Measurements from ENCODE around the gene EXOC7. TPM values are rescaled to one million over a fixed set of nuclear protein-coding genes. Genes with fewer than 3 reads are reported as not detected.

Gene EXOC7
- total RNA-seq, 4 donors from 2014 or later = 113 to 160 (median 134) TPM

- Histone ChIP-seq H3K36me3 (peaks cover 0 to 23% (median 0%) of the 10 kb centered on the region in 3 donors), H3K9me3 (no peaks in the 10 kb centered on the region), H3K27me3 (no peaks in the 10 kb centered on the region), H3K27ac (no peak overlapping the region), H3K4me3 (no peak overlapping the region), H3K4me1 (peaks cover 0 to 19% (median 0%) of the 10 kb centered on the region in 4 donors)
- TF ChIP-seq, protein P1, sequence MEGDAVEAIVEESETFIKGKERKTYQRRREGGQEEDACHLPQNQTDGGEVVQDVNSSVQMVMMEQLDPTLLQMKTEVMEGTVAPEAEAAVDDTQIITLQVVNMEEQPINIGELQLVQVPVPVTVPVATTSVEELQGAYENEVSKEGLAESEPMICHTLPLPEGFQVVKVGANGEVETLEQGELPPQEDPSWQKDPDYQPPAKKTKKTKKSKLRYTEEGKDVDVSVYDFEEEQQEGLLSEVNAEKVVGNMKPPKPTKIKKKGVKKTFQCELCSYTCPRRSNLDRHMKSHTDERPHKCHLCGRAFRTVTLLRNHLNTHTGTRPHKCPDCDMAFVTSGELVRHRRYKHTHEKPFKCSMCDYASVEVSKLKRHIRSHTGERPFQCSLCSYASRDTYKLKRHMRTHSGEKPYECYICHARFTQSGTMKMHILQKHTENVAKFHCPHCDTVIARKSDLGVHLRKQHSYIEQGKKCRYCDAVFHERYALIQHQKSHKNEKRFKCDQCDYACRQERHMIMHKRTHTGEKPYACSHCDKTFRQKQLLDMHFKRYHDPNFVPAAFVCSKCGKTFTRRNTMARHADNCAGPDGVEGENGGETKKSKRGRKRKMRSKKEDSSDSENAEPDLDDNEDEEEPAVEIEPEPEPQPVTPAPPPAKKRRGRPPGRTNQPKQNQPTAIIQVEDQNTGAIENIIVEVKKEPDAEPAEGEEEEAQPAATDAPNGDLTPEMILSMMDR (IDR thresholded peaks at IDR 0.05) = no peak
- TF ChIP-seq POLR2A (IDR thresholded peaks at IDR 0.05) = no peak
- no peak for DNase-seq
Observed at GRCh38 chr17:76104896-76105231, 1.3 kb upstream of the EXOC7 start.

DNA sequence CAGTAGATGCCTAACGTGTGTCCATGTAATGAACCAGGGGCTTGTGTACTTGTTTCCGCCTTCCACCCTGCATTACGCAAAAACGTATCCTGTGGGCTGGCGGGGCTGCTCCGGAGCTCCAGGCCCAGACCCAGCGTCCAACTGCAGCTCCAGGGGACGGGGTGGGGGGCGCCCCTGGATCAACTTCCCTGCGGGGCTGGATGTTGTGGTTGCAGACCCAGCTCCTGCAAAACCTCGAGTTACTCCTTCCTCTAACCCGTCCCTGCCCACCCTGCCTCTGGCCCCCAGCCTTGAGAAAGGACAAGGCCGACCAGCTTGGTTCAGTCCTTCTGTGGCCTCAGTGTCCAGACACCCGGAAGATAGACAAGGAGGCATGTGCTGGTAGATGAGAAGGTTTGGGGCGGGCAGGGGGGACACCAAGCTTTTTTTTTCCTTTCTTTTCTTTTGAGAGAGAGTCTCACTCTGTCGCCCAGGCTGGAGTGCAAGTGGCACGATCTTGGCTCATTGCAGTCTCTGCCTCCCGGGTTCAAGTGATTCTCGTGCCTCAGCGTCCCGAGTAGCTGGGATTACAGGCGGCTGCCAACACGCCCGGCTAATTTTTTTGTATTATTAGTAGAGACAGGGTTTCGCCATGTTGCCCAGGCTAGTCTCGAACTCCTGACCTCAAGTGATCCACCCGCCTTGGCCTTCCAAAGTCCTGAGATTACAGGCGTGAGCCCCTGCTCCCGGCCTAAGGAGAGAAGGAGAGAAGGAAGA is 731 bp upstream of the EXOC7 start:
- no peak for DNase-seq
- Histone ChIP-seq H3K27ac (peak overlapping the region; percentile 72 to 83 (median 78)), H3K27me3 (no peaks in the 10 kb centered on the region), H3K36me3 (peaks cover 0 to 29% (median 0%) of the 10 kb centered on the region in 3 donors), H3K9me3 (no peaks in the 10 kb centered on the region), H3K4me3 (peak overlapping the region; percentile 58 to 96 (median 90)), H3K4me1 (peaks cover 0 to 19% (median 0%) of the 10 kb centered on the region in 4 donors)
- TF ChIP-seq, protein P1 (IDR thresholded peaks at IDR 0.05) = no peak
- TF ChIP-seq POLR2A (IDR thresholded peaks at IDR 0.05) = no peak

DNA sequence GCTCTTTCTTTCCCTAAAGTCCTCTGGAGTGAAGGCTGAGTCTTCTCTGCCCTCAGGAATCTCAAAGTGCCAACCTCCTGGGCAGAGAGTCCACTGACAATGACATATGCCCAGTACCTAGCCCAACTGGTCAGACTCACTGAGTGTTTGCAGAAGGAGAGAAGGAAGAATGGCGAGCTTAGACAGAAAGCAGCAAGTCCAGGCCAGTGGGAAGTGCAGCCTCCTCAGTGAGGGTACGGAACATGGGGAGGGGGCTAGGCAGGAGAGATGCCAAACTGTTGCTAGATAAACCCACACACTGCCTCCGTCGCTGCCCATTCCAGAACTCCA is 678 bp downstream of the EXOC7 start:
- Histone ChIP-seq H3K36me3 (peaks cover 0 to 41% (median 0%) of the 10 kb centered on the region in 3 donors), H3K4me3 (peak overlapping the region; percentile 58 to 96 (median 90)), H3K27ac (peak overlapping the region; percentile 72 to 83 (median 78)), H3K27me3 (no peaks in the 10 kb centered on the region), H3K4me1 (peaks cover 0 to 19% (median 0%) of the 10 kb centered on the region in 4 donors), H3K9me3 (no peaks in the 10 kb centered on the region)
- no peak for DNase-seq
- TF ChIP-seq, protein P1 (IDR thresholded peaks at IDR 0.05) = no peak
- TF ChIP-seq POLR2A (IDR thresholded peaks at IDR 0.05) = no peak

- H3K4me3 ChIP-seq = no peak overlapping the region
- H3K36me3 ChIP-seq = peaks cover 0 to 92% (median 0%) of the 10 kb centered on the region in 3 donors
- peaks cover 0 to 11% (median 0%) of the 10 kb centered on the region in 4 donors for H3K4me1 ChIP-seq
- H3K9me3 ChIP-seq = no peaks in the 10 kb centered on the region
- DNase-seq = no peak
- H3K27me3 ChIP-seq = no peaks in the 10 kb centered on the region
- no peak overlapping the region for H3K27ac ChIP-seq
- TF ChIP-seq, protein P1 (IDR thresholded peaks at IDR 0.05) = no peak
- TF ChIP-seq POLR2A (IDR thresholded peaks at IDR 0.05) = no peak
Observed at GRCh38 chr17:76097716-76098295, 5.8 kb downstream of the EXOC7 start.

- Histone ChIP-seq H3K27me3 (no peaks in the 10 kb centered on the region), H3K4me1 (no peaks in the 10 kb centered on the region), H3K9me3 (no peaks in the 10 kb centered on the region), H3K36me3 (peaks cover 0 to 93% (median 0%) of the 10 kb centered on the region in 3 donors), H3K27ac (no peak overlapping the region), H3K4me3 (no peak overlapping the region)
- no peak for DNase-seq
- TF ChIP-seq, protein P1 (IDR thresholded peaks at IDR 0.05) = no peak
- TF ChIP-seq POLR2A (IDR thresholded peaks at IDR 0.05) = no peak
Observed at GRCh38 chr17:76095943-76096342, 7.6 kb downstream of the EXOC7 start.
